HCT116 (cell line): ENCODE measurements around the gene MYEF2. TPM values are rescaled to one million over a fixed set of nuclear protein-coding genes. Genes with fewer than 3 reads are reported as not detected.

Experiments used
- ATAC-seq: fragments of 200-7000 bp; cut with Tn5 transposase; 2 replicates; pipeline ENCODE4 v1.9.1; 2020; ENCODE audit warnings: mild to moderate bottlenecking, moderate library complexity
- BruUV-seq: library from RNA; stranded (reverse); fragments of 400-500 nt; replicated peaks from 2 replicates; lab custom pipeline; 2021; lab: Mats Ljungman, UMichigan
- CTCF ChIA-PET: fragments of 300-600 bp; sonication (Branson Sonifier 250); formaldehyde crosslinking; loops from one replicate; lab custom pipeline; 2021; ENCODE audit warnings: antibody characterized with exemption; lab: Charles Lee
- POLR2A ChIA-PET: fragments of 300-600, 350-600 bp; sonication (Branson Sonifier 250); formaldehyde crosslinking; loops from one replicate; lab custom pipeline; 2021; ENCODE audit warnings: antibody characterized with exemption; lab: Charles Lee
- RAD21 ChIA-PET, 2 experiments: fragments of 300-600 bp; sonication (Branson Sonifier 250); formaldehyde crosslinking; loops; one replicate each; lab custom pipeline; 2023; ENCODE audit warnings: low total read pairs in 2 of 2; ENCODE audit not compliant: uncharacterized antibody in 2 of 2, unreplicated experiment in 2 of 2, low non-redundant PET in 1 of 2; lab: Charles Lee
- DNase-seq: peaks from one replicate; pipeline ENCODE4 v3.0.0-alpha.2; 2010; ENCODE audit warnings: low read depth, low spot score
- H2AFZ ChIP-seq: fragments of 200-600 bp; shearing (Covaris generic), sonication (generic); 2 replicates; pipeline ENCODE4 v1.6.1; 2017; ENCODE audit warnings: low read depth, mixed run types, mixed read lengths, antibody characterized with exemption, low read length; ENCODE audit not compliant: poor library complexity, severe bottlenecking
- H3K27ac ChIP-seq: 2 replicates; pipeline ENCODE4 v1.5.1; 2012; ENCODE audit warnings: low read depth, low read length
- H3K27me3 ChIP-seq: fragments of 200-600 bp; sonication (generic); 2 replicates; pipeline ENCODE4 v1.6.1; 2016; ENCODE audit warnings: mixed run types, low read length, mixed read lengths; ENCODE audit not compliant: insufficient read depth
- H3K36me3 ChIP-seq, 2 experiments: fragments of 200-500 bp in 1 of 2; fragments of 200-600 bp in 1 of 2; sonication (Bioruptor generic) in 1 of 2; sonication (generic) in 1 of 2; 2 replicates each; pipeline versions ENCODE4 v1.5.1 to v1.6.1; 2014 to 2016; ENCODE audit warnings: low read length in 2 of 2, inconsistent platforms in 1 of 2, mixed read lengths in 1 of 2, mixed run types in 1 of 2; ENCODE audit not compliant: insufficient read depth in 2 of 2, control insufficient read depth in 1 of 2
- H3K4me1 ChIP-seq, 2 experiments: fragments of 200-600 bp in 1 of 2; sonication (generic) in 1 of 2; 2 replicates each; pipeline versions ENCODE4 v1.5.1 to v1.6.1; 2012 to 2017; ENCODE audit warnings: low read length in 2 of 2, inconsistent platforms in 1 of 2, mild to moderate bottlenecking in 1 of 2, mixed read lengths in 1 of 2, mixed run types in 1 of 2, moderate library complexity in 1 of 2; ENCODE audit not compliant: insufficient read depth in 2 of 2, control insufficient read depth in 1 of 2
- H3K4me2 ChIP-seq: fragments of 200-600 bp; sonication (generic); 2 replicates; pipeline ENCODE4 v1.6.1; 2017; ENCODE audit warnings: mixed run types, low read length, mixed read lengths
- H3K4me3 ChIP-seq, 2 experiments: fragments of 200-600 bp in 1 of 2; sonication (generic) in 1 of 2; replicated peaks in 1 of 2; 2 replicates each; pipeline ENCODE4 v1.5.1; 2011 to 2016; ENCODE audit warnings: low read length in 2 of 2, control low read depth in 1 of 2, low read depth in 1 of 2, mild to moderate bottlenecking in 1 of 2, mixed read lengths in 1 of 2, mixed run types in 1 of 2
- H3K79me2 ChIP-seq: fragments of 200-600 bp; sonication (generic); 2 replicates; pipeline ENCODE4 v1.6.1; 2017; ENCODE audit warnings: mild to moderate bottlenecking, mixed run types, low read length, moderate library complexity, mixed read lengths; ENCODE audit not compliant: insufficient read depth
- H3K9ac ChIP-seq: fragments of 200-600 bp; sonication (generic); 2 replicates; pipeline ENCODE4 v1.6.1; 2016; ENCODE audit warnings: low read length, mixed read lengths
- H3K9me2 ChIP-seq: fragments of 200-600 bp; sonication (generic), shearing (Covaris generic); 2 replicates; pipeline ENCODE4 v1.6.1; 2017; ENCODE audit warnings: mixed run types, mild to moderate bottlenecking, moderate library complexity; ENCODE audit not compliant: insufficient read depth
- H3K9me3 ChIP-seq, 2 experiments: fragments of 200-500 bp in 1 of 2; fragments of 200-600 bp in 1 of 2; sonication (Bioruptor generic) in 1 of 2; sonication (generic) in 1 of 2; 2 replicates each; pipeline ENCODE4 v1.6.1; 2014 to 2017; ENCODE audit warnings: low read length in 2 of 2, mixed read lengths in 2 of 2, inconsistent platforms in 1 of 2, low read depth in 1 of 2, mild to moderate bottlenecking in 1 of 2, mixed run types in 1 of 2, moderate library complexity in 1 of 2; ENCODE audit not compliant: control insufficient read depth in 1 of 2, insufficient read depth in 1 of 2
- H4K20me1 ChIP-seq: fragments of 200-600 bp; sonication (generic), shearing (Covaris generic); 2 replicates; pipeline ENCODE4 v1.6.1; 2017; ENCODE audit warnings: mixed run types, mild to moderate bottlenecking, moderate library complexity; ENCODE audit not compliant: insufficient read depth
- CBX3 ChIP-seq: IDR thresholded peaks from 2 replicates; pipeline ENCODE4 v1.6.1; 2012; ENCODE audit warnings: low read depth
- CEBPB ChIP-seq: IDR thresholded peaks from 2 replicates; pipeline ENCODE4 v1.6.1; 2012; ENCODE audit warnings: low read depth
- CTCF ChIP-seq, 3 experiments: fragments of 200-600 bp in 1 of 3; sonication (generic) in 1 of 3; IDR thresholded peaks in 2 of 3; conservative IDR thresholded peaks in 1 of 3; 2 replicates each; pipeline ENCODE4 v1.5.1; 2012 to 2017; ENCODE audit warnings: low read depth in 2 of 3, low read length in 2 of 3, antibody characterized with exemption in 1 of 3, borderline replicate concordance in 1 of 3, control low read depth in 1 of 3, mild to moderate bottlenecking in 1 of 3, mixed read lengths in 1 of 3, mixed run types in 1 of 3, moderate library complexity in 1 of 3; ENCODE audit not compliant: insufficient read depth in 1 of 3
- EGR1 ChIP-seq: IDR thresholded peaks from 2 replicates; pipeline ENCODE4 v1.6.1; 2012; ENCODE audit warnings: low read depth
- ELF1 ChIP-seq: IDR thresholded peaks from 2 replicates; pipeline ENCODE4 v1.6.1; 2012; ENCODE audit warnings: low read depth, borderline replicate concordance
- EZH2 ChIP-seq: fragments of 200-600 bp; sonication (generic); IDR thresholded peaks from 2 replicates; pipeline ENCODE4 v1.6.1; 2017; ENCODE audit warnings: antibody characterized with exemption, mixed run types
- EZH2phosphoT487 ChIP-seq: fragments of 200-600 bp; IDR thresholded peaks from 2 replicates; pipeline ENCODE4 v1.6.1; 2018; ENCODE audit warnings: antibody characterized with exemption, borderline replicate concordance
- FOSL1 ChIP-seq: IDR thresholded peaks from 2 replicates; pipeline ENCODE4 v1.6.1; 2012; ENCODE audit warnings: low read depth
- JUND ChIP-seq: IDR thresholded peaks from 2 replicates; pipeline ENCODE4 v1.6.1; 2012
- MAX ChIP-seq: IDR thresholded peaks from 2 replicates; pipeline ENCODE4 v1.6.1; 2012
- POLR2AphosphoS5 ChIP-seq: IDR thresholded peaks from 2 replicates; pipeline ENCODE4 v1.6.1; 2011; ENCODE audit warnings: mild to moderate bottlenecking, low read depth, low read length, moderate library complexity
- SIN3A ChIP-seq: IDR thresholded peaks from 2 replicates; pipeline ENCODE4 v1.6.1; 2012; ENCODE audit warnings: low read depth
- SP1 ChIP-seq: IDR thresholded peaks from 2 replicates; pipeline ENCODE4 v1.6.1; 2012; ENCODE audit warnings: low read depth
- SRF ChIP-seq: IDR thresholded peaks from 2 replicates; pipeline ENCODE4 v1.6.1; 2012; ENCODE audit warnings: low read depth
- YY1 ChIP-seq: IDR thresholded peaks from 2 replicates; pipeline ENCODE4 v1.6.1; 2011; ENCODE audit warnings: low read length, low read depth, moderate library complexity, mild to moderate bottlenecking; ENCODE audit not compliant: insufficient replicate concordance; ENCODE audit errors: extremely low read depth
- ZFX ChIP-seq: fragments of 450-650 bp; IDR thresholded peaks from 2 replicates; pipeline ENCODE4 v1.6.1; 2017
- intact Hi-C: fragments of 100-400 bp; cut with micrococcal nuclease; formaldehyde crosslinking; loops from 2 replicates; pipeline ENCODE4 v1.10.0; 2022
- total RNA-seq: library from RNA; stranded (reverse); gene quantifications from one replicate; pipeline ENCODE4 v1.2.1, GENCODE V29; 2021; ENCODE audit not compliant: unreplicated experiment
- TF ChIP-seq, protein P1 (sequence below): IDR thresholded peaks from 2 replicates; pipeline ENCODE4 v1.6.1; 2012

The MYEF2 gene
- total RNA-seq, 1 experiment from 2014 or later, result 0.69 TPM

GRCh38 chr15:48186271-48186670 lies 8.2 kb upstream of the MYEF2 start (continued):
- TF ChIP-seq EZH2, result no peak

- H3K9me3 ChIP-seq, result no peaks in the 10 kb centered on the region
- H3K9ac ChIP-seq, result no peak overlapping the region
- TF ChIP-seq MAX, result no peak
- ChIA-PET RAD21 (no interaction called here), POLR2A (no interaction called here), CTCF (no interaction called here)
- H3K9me2 ChIP-seq, result no peaks in the 10 kb centered on the region
- no TSS peak for BruUV-seq
- intact Hi-C loops, result no loop called here
- H3K4me1 ChIP-seq, result no peaks in the 10 kb centered on the region
- H3K36me3 ChIP-seq, result no peaks in the 10 kb centered on the region
- no peak overlapping the region for H3K4me2 ChIP-seq
- H2AFZ ChIP-seq, result no peak overlapping the region
- H3K79me2 ChIP-seq, result no peaks in the 10 kb centered on the region
- DNase-seq, result no peak
- H3K4me3 ChIP-seq, result no peak overlapping the region
- no peak for ATAC-seq
- H3K27ac ChIP-seq, result no peak overlapping the region
- no peaks in the 10 kb centered on the region for H3K27me3 ChIP-seq
- no peaks in the 10 kb centered on the region for H4K20me1 ChIP-seq
Observed at GRCh38 chr15:48185529-48185928, 7.4 kb upstream of the MYEF2 start.

GRCh38 chr15:48182749-48183148 lies 4.7 kb upstream of the MYEF2 start:
- no peak for ATAC-seq
- TF ChIP-seq SIN3A, result no peak
- TF ChIP-seq, protein P1, sequence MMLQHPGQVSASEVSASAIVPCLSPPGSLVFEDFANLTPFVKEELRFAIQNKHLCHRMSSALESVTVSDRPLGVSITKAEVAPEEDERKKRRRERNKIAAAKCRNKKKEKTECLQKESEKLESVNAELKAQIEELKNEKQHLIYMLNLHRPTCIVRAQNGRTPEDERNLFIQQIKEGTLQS, result no peak
- no peak for TF ChIP-seq FOSL1
- no peak for TF ChIP-seq EZH2phosphoT487
- no peak for TF ChIP-seq POLR2AphosphoS5
- no peak for TF ChIP-seq YY1
- no peak for TF ChIP-seq JUND
- no peak for TF ChIP-seq EGR1
- TF ChIP-seq SRF, result no peak
- TF ChIP-seq ZFX, result no peak
- no peak for TF ChIP-seq ELF1
- no peak for TF ChIP-seq EZH2
- TF ChIP-seq CEBPB, result no peak
- no peak for TF ChIP-seq CBX3
- TF ChIP-seq CTCF (IDR thresholded peaks at IDR 0.05 in 2 of 3, conservative IDR thresholded peaks at IDR 0.05 in 1 of 3; ENCODE audit: borderline replicate concordance in 1 of 3, insufficient read depth in 1 of 3, low read depth in 2 of 3, low read length in 2 of 3), result no peak
- no peak for TF ChIP-seq SP1

More at GRCh38 chr15:48182749-48183148, 4.7 kb upstream of the MYEF2 start:
- Histone ChIP-seq H3K79me2 (no peaks in the 10 kb centered on the region), H3K9ac (no peak overlapping the region), H2AFZ (no peak overlapping the region), H3K9me3 (no peaks in the 10 kb centered on the region), H3K4me3 (no peak overlapping the region), H3K27me3 (no peaks in the 10 kb centered on the region), H3K4me1 (no peaks in the 10 kb centered on the region), H4K20me1 (no peaks in the 10 kb centered on the region), H3K4me2 (no peak overlapping the region), H3K36me3 (no peaks in the 10 kb centered on the region), H3K27ac (no peak overlapping the region), H3K9me2 (no peaks in the 10 kb centered on the region)
- no peak for DNase-seq
- POLR2A ChIA-PET, result no interaction called here
- no TSS peak for BruUV-seq
- intact Hi-C loops, result no loop called here
- CTCF ChIA-PET, result no interaction called here
- RAD21 ChIA-PET, result no interaction called here
